Putamen (tissue), 1 donor: ENCODE data around the gene SCN10A.

Source experiments
- DNase-seq: peaks from one replicate; pipeline ENCODE4 v3.0.0-alpha.2; 2016; ENCODE audit warnings: low spot score

SCN10A gene

GRCh38 chr3:38773528-38773927 lies 42.5 kb downstream of the SCN10A start:
- DNase-seq, result no peak

DNA sequence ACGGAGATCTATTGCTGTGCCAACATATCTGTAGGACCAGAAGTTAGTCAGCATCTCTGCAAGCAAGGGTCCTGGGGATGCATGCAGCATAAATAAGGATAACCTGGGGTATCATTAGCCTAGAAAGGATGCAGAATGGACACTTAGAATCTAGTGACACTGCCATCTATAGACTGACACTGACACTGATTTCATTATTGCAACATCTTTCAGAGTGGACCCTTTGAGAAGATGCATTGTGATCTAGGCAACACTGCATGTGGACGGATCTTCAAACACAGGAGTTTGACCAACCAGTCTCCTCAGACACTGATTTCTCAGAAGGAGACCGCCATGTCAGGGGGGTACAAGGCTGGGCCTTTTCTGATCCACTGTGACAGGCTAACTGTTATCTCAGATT lies 52.4 kb downstream of the SCN10A start:
- no peak for DNase-seq

DNA sequence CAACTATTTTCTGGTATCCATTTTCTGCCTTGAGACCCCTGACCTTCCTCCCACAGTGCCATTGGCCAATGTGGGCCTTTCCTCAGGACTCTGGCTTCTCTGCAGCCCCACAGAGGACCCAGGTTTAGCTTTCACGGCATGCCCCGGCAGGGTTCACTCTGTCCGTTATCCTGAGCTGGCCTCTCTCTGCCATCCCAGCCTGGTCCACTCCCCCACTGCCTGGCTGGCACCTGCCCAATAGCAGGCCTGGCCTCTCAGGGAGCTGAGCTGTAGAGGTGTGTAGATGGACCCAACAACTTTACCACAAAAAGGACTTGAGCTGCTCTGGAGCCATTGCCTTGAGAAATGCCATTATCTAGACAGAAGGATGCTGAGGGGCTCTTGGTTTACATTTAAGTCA lies 57.5 kb downstream of the SCN10A start:
- DNase-seq, result no peak

- no peak for DNase-seq
These were observed 58.3 kb downstream of the SCN10A start for GRCh38 chr3:38757721-38758120.

DNA sequence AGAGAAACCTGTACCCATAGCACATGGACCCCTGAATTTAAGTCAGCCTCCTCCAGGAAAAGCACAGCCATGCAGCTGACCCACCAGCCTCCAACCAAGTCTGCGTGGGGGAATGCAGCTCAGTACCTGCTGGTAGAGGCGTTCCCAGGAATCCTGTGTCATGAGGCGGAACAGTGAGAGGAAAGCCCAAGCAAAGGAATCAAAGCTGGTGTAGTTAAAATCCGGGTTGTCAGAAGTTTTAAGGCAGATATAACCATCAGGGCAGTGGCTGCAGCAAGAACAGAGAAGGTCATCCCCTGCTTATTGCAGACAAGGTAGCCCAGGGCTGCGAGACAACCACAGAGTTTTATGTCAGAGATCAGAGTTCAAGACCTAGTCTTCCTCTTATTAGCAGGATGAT lies 59.1 kb downstream of the SCN10A start:
- DNase-seq, result no peak

DNA sequence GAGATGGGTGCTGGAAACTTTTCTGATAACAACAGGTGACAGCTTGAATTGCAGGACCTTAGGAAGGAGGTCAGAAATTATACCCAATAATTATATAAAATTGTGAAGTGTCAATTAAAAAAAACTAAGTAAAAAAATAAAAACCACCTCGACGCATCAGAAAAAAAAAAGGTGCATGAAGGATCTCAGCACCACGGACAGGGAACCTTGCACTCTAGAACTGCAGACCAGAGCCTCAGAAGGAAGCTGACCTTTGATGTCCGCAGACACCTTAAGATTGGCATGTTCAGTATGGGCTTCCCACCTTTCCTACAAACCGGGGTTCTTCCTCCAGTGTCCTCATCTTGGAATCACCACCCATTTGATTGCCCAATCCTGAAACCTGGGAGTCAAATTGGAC lies 60.9 kb downstream of the SCN10A start:
- no peak for DNase-seq

- no peak for DNase-seq
These were observed 69.4 kb downstream of the SCN10A start for GRCh38 chr3:38746641-38747040.

DNA sequence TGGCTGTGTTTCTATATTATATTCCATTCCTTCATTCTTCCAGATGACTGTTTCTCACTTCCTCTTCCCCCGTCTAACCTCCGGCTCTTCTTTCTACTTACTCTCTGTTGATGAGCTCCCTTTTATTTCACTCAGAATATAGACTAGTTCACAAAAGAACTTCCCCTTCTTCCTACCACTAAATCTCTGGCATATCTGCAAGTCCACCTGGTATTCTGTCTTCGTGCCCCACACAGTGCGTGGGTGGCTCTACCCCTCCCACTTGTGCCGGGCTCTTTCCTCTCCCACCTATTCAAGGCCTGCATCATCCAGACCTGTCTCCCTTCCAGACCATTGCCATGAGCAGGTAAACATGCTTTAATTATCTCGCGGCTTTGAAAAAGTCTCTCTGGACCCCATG lies 73.0 kb downstream of the SCN10A start:
- DNase-seq, result no peak

GRCh38 chr3:38742550-38742949 lies 73.5 kb downstream of the SCN10A start:
- DNase-seq, result no peak

GRCh38 chr3:38740537-38740936 lies 75.5 kb downstream of the SCN10A start:
- DNase-seq, result no peak

- DNase-seq, result no peak
These were observed 76.1 kb downstream of the SCN10A start for GRCh38 chr3:38739931-38740330.

DNA sequence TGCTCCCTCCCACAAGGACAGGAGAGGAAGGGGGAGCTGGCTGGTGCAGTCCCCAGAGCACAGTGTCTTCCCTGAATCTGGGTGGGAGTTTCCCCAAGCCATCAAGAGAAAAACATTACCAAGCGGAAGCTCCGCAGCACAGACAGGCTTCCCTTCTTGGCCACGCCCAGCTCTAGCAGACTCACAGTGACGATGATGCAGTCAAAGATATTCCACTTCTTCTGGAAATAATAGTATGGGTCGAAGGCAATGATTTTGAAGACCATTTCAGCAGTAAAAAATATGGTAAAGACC lies 76.7 kb downstream of the SCN10A start:
- DNase-seq, result no peak

- DNase-seq, result no peak
These were observed 77.2 kb downstream of the SCN10A start for GRCh38 chr3:38738630-38739395.

DNA sequence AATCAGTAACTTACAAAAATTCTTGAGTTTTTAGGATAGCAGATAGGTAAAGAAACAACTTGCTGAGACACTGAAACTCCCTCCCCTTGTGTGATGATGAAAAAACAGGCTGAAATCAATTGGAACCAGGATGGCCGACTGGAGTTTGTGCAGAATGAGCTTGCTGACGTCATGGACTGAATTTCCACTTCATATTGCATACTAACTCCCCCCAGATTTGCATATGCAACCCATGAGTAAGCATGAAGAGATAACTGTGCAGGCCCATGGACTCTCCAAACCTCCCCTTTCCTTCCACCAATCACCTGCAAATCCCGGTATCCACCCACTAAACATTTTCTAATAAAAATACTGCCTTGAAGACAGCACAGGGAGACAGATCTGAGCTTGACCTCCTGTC lies 84.5 kb downstream of the SCN10A start:
- DNase-seq, result no peak

GRCh38 chr3:38730281-38730680 lies 85.7 kb downstream of the SCN10A start:
- no peak for DNase-seq

DNA sequence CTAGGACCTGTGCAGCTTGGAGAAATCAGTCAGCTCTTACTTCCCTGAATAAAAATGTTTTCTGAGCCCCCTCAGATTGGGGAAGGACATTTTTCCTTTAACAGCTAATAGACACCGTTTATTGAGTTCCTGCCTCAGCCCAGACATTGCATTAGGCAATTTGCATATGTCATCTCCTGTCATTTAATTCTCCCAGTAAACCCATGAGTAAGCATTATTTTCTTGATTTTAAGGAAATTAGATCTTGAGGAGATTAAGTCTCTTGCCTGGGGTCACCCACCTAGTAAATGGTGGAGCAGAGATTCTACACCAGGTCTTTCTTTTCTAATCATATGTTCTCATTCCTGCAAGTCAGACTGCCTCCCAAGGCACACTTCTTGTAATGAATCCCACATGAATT lies 88.0 kb downstream of the SCN10A start:
- DNase-seq, result no peak

DNA sequence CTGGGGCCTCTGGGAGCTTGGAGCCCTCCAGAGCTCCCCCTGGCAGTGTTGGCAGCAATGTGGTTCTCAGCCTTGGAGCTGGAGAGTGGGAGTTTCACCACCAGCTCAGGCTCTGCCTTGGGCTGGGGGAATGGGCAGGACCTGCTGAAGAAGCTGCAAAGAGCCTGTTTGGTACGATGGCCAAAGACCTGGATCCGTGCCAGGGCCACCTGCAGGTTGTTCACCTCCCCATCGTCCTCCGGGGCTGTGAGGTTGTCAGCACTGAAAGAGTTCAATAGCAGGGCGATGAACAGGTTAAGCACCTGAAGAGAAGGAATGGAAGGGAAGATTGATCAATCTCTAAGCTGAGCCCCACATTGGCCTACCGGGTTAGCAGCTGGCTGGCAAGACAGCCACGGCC lies 89.3 kb downstream of the SCN10A start:
- DNase-seq, result no peak

DNA sequence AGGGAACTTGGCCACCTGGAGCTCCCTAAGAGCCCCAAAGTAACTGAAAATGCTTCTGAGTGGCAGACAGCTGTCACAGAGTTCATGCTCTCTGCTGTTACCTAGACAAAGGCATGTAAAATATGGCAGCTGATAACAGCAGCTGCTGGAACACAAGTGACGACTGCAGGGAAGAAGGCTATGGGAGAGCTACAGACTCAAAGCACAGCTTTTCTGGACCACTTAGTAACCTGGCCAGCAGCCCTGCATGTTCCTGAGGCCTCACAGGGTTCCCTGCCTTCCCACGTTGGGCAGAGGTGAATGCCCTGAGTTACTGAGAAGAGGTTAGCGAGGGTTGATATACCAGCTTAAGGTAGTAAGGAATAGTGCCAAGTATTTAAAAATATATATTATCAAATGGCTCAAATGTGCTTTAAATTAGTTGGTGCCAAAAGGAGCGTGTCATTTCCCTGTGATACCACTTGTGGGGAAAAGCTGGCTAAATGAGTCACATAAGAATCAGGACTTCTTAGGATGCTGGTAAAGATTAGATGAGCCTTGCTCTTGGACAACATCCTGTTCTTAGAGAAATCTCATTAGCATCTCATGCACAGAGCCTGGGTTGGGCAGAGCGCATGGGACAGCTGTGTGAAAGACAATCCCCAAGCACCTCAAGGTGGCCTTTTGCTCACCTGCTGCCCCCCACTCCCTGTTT lies 90.1 kb downstream of the SCN10A start:
- no peak for DNase-seq

GRCh38 chr3:38724392-38724736 lies 91.7 kb downstream of the SCN10A start:
- no peak for DNase-seq

DNA sequence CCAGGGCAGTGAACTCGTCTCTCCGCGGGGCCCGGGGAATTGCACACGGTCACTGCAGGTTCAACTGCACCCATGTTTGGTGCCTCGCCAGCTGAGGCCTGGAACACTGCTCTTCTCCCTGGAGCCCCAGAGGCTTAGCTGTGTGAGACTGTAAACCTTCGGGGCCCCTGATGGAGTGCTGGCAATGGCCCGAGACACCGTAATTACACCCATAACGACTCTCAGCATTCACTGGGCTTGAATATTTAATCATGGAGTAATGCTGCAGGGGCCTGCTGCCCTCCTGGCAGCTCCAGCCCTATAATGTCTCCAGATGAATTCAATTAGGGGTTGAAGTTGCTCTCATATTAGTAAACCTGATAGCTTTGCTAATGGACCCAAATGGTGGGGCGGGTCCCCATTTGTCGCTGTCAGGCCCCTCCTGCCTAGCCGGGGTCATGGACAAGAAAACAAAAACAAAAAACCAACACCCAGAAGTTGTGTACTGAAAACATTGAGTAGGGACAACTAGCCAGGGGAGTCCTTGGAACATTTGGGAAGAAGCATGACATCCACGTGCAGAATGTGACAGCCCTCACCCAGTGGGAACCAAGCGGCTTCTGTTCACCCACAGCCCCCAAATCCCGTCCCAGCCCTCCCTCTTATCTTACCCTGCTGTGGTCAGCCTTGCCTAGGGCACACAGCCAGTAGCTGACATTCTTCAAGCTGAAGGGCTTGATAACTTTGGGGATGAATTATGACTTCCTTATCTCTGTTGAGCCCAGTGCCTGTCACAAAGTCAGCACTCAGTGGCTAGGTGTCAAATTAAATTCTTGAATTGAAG lies 92.2 kb downstream of the SCN10A start:
- DNase-seq, result no peak

- no peak for DNase-seq
These were observed 93.0 kb downstream of the SCN10A start for GRCh38 chr3:38722781-38723568.

- DNase-seq, result no peak
These were observed 94.7 kb downstream of the SCN10A start for GRCh38 chr3:38721207-38721772.
